Measurements from ENCODE around the gene TTC16.
"Not testable (repeated sequence)": the region's sequence is repeated elsewhere in the genome, so short reads cannot be mapped to it uniquely, and the experiment has no call there.

The TTC16 gene

DNA sequence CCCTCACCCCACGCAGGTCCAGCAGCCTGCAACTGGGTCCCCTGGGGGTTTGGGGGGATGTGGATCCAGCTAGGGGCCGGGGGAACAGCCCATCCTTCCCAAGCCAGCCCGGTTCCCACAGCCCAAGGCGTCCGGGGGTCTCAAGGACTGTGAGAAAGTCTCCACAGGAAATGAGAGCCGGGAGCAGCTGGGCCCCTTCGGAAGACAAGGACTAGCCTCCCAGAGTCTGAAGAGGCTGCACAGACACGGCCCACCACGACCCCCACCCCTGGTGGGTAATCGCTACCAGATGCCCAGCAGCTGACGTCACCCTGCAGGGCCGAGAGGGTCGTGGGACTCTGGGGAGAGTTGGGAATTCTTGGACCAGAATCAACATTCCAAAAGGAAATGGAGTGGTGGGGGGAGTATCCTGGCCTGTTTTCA lies 52.0 kb downstream of the TTC16 start:
- DNase-seq (ENCODE audit: low spot score) = peak; percentile 63

DNA sequence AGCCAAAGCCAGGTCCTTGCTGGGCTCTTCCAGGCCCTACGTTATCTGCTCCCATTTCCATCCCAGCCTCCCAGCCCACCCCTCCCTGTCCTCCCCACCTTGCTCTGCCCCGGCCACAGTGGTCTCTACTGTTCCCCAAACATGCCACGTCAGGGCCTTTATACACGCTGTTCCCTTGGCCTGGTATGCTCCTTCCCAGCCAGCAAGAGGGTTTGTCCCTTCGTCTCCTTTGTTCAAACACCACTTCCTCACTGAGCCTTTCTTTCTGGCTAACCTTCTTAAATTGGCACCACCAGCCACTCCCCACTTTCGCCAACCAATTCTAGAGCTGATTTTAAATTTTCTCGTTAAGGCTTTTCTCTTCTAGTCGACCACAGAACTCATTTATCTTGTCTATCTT lies 52.8 kb downstream of the TTC16 start:
- DNase-seq (ENCODE audit: low spot score) = no peak

DNA sequence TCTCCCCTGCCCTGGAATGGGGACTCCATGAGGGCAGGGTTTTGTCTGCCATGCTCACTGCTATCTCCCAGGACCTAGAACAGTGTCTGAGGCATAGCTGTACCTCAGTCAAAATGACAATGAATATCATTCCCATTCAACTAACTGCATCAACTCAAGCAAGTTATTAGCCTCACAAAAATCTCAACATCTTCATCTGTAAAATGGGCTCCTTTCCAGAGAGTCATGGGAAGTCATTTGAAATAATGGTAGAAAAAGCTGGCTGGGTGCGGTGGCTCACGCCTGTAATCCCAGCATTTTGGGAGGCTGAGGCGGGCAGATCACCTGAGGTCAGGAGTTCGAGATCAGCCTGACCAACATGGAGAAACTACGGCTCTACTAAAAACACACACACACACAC lies 53.2 kb downstream of the TTC16 start:
- no peak for DNase-seq (ENCODE audit: low spot score)

DNA sequence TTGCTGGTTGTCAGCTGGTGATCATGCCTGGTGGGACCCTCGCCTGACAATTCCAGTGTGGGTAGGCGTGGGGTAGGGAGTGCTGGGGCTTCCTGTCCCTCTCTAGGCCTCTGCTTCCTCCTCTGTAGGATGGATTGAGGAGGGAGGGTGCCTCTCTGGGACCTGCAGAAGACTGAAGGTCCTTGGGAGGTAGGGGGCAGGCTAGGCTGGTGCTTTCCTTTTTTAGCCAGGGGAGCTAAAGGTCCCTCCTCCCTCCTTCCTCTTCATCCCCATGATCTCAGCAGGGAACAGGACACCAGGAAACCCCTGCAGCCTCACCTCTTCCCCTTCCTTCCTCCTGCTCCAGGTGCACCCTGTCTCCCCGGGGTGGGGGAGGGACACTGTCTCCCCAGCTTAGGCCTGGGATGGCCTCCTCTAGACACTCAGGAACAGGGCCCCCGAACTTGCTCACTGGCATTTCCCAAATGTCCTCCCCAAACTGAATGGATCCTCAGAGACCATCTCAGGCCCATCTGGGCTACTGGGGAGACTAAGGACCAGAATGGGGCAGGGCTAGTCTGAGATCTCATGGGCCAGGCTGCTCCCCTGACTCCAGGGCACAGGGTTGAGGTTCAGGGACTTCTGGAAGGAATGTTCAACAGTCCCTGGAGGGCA lies 54.2 kb downstream of the TTC16 start:
- no peak for DNase-seq (ENCODE audit: low spot score)

DNA sequence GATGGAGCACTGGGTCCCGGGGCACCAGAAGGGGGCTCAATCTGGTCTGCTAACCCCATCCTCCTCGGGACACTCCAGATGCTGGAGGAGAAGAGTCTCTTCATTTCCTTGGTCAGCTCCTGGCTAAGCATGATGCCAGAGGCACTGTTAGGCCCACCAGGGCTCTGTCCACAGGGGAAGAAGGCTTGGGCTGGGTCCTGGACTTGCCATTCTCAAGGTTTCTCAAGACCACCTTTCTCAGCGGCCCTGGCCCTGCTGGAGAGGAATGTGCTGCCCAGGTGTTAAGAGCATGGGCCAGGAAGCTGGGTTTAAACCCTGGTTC lies 54.7 kb downstream of the TTC16 start:
- DNase-seq (ENCODE audit: low spot score) = no peak

DNA sequence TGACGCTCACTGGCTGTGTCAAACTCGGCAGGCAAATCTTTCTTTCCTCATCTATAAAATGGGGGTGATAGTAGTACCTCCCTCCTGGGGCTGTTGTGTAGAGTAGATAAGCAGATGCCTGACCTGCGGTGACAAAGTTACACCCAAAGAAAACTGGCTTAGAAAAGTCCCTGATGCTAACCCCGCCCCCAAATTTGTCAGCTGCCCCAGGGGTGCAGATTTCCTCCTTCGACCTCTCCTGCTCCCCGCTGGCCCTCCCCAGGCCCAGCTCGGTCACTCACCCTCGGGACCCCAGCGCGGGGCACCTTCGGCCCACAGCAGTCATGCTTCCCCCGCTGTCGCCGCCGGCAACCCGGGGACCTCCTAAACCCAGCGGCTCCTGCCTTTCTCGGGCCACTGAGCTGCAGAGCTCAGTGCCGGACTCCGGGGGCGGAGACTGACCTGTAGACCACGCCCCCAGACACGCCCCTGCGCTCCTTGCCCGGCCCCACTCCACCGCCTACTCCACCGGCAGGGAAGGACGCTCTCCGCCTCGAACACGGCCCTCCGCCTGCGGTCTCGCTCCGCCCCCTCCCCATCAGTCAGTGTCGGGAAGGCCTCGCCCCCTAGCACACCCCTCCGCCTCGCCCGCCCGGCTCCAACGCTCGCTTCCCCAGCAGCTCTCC lies 55.2 kb downstream of the TTC16 start:
- DNase-seq (ENCODE audit: low spot score) = peak; percentile 98

DNA sequence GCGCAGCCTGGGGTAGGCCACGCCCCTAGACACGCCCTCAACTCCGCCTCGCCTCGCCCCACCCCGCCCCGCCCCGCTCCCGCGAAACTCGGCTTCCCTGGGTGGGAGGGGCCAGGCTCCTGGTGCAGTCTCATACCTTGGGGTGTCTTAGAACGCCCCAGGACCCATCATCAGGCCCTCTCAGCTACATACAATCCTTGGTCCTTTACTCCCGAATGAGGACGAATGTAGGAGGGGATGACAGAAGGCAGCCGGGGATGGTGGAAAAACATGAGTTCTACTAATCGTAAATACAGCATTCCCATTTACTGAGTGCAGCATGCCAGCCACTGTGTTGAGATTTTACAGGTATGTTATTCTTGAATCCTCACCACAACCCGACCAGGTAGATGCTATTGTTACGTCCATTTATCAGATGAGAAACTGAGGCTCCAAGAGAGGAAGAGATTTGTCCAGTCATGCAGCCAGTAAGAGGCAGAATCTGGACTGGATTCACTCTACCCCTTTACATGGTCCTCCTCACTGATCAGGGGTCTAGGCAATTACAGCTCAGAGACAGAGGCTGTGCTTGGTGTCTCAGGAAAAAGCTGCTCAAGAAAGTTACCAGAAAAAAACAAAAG lies 55.8 kb downstream of the TTC16 start:
- DNase-seq (ENCODE audit: low spot score) = no peak

DNA sequence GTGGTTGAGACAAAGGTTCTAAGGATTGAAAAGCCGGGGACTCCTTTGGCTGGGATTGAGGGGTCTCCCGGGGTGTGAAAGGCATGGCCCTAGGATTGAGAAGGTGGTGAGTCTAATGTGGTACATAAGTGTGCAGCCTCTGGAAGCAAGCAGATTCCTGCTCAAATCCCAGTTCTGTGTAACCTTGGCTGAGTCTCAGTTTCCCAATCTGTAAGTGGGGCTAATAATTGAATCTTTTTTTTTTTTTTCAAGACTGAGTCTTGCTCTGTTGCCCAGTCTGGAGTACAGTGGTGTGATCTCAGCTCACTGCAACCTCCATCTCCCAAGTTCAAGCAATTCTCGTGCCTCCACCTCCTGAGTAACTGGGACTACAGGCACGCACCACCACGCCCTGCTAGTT lies 56.7 kb downstream of the TTC16 start:
- no peak for DNase-seq (ENCODE audit: low spot score)

DNA sequence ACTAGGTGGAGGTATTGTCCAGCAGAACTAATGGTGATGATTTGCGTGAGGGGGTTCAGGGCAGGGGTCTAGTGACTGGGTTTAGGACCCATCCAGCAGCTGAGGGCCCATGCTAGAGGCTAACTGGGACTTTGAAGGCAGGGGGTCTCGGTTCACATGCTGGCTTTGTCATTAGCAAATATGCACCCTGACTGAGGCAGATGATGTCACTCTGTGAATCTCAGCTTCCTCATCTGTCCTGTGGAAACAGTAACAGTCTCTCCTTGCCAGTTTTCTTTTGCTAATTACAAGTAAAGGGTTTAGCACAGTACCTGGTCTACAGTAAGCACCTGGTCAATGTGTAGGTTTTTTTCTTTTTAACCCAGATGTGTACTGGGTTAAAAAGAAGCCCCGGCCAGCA lies 57.4 kb downstream of the TTC16 start:
- DNase-seq (ENCODE audit: low spot score) = no peak

DNA sequence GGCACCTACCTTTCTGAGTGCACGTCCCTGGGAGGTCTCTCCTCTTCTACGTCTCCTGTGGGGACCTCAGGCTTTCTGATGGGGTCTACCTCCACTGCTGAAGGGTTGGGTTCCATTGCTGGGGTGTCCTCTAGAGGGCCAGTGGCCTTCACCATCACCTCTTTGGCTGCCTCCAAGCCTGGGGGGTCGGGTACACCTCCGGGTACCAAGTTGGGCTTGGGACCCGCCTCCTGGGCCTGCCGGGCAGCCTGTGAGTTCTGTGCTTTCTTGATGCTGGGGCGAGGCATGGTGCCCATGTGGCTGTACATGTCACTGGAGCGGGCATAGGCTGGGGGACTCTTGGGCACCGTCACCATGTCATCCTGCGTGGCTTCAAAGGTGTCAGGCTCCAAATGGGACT lies 58.1 kb downstream of the TTC16 start:
- no peak for DNase-seq (ENCODE audit: low spot score)

DNA sequence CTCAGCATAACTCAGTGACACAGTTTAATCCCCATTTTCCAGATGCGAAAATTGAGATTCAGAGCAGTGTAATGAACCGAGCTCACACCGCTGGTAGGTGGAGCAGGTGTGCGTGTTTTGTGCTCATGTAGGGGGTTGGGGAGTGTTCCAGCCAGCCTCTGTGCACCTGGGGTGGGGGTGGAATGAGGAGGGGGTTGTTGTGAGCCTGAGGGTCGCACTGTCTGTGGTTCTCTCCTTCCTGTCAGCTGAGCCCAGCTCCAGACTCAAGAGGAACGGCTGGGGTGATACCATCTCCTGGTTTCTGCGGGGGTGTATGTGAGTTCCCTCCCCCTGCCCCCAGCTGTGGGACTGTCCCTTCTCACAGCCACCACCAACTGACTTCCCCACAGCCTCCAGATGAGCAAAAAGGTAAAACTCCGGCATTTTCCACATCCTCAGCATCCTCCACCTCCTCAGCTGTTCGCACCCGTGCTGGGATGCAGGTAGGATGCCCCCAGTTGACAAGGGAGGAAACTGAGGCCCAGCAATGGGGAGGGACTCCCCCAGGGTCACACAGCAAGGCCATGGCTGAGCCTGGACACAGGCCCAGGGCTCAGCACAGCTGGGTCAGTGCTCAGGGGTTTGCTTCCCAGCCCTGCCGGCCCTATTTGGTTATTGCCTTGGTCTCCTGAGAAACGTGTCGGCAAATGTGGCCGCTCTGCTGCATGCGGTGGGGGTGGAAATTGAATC lies 60.5 kb downstream of the TTC16 start:
- DNase-seq (ENCODE audit: low spot score) = peak; percentile 75

DNA sequence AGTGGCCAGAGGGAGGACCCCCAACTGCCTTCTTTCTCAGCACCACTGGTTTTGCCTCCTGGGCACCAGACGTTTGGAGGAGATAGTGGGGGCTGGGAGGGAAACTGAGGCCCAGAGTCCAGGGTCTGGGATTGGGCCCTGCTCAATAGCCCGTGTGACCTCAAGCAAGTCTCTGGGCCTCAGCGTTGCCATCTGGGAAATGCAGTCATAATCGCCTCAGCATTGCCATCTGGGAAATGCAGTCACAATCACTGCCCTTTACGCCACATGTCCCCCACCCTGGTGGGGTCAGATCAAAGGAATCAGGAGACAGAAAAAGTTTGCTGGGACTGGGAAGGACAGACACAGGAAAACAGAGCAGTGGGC lies 61.0 kb downstream of the TTC16 start:
- DNase-seq (ENCODE audit: low spot score) = no peak

DNA sequence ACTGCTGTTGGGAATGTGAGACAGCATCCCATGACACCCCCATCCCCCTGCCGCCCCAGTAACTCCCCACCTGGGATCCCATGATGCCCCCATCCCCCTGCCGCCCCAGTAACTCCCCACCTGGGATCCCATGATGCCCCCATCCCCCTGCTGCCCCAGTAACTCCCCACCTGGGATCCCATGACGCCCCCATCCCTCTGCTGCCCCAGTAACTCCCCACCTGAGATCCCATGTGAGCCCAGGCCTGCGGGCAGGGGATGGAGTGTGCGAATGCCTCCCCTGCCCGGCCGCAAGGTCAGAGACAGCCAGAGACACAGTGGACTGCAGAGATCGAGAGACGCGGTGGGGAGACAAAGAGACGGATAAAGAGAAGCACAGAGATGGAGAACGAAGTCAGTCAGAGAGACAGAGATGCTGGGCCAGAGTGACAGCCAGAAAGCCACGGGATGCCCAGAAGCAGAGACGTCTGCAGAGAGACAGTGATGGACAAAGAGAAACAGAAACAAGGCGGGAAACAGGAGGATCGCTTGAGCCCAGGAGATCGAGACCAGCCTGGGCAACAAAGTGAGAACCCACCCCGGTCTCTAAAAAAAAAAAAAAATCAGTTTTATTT lies 61.6 kb downstream of the TTC16 start:
- DNase-seq (ENCODE audit: low spot score) = no peak

DNA sequence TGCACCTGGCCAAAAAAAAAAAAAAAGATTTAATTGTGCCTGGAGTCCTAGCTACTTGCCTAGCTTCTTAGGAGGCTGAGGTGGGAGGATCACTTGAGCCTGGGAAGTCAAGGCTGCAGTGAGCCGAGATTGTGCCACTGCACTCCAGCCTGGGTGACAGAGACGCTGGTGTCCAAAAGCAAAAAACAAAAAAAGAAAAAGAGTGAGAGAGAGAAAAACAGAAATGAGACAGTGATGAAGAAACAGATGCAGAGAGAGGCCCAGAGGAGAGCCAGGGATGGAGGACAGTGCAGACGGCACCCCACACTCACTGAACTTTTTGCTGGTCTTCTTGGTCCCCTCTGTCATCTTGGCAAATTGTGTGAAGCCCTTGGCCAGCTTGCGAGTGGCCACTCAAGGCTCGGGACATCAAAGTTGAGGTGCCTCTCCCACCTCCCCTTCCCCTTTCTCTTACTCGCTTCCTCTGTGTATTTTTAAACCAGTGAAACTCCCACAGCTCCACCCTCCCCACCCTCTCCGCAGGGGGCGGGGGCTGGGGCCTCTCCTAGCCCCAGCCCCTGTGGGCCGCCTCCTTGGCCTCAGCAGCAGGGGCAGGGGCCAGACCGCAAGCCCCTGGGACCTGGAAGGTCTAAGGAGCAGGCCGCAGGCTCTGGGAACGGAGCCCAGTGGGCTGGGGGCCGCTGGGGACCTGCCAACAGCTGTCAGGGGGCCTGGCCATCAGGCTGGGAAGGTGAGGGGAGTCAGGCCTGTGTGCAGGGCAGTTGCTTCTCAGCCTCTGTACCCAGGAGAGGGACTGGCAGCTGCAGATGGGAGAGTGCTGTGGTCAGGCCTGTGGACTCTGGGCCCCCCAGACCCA lies 62.6 kb downstream of the TTC16 start, which contains the start of gene SH2D3C:
Gene SH2D3C (minus strand): TSS at position 387 of the 856 bp plus-strand sequence. CDS start 39 bp downstream, at position 348.
- no peak for DNase-seq (ENCODE audit: low spot score)

DNA sequence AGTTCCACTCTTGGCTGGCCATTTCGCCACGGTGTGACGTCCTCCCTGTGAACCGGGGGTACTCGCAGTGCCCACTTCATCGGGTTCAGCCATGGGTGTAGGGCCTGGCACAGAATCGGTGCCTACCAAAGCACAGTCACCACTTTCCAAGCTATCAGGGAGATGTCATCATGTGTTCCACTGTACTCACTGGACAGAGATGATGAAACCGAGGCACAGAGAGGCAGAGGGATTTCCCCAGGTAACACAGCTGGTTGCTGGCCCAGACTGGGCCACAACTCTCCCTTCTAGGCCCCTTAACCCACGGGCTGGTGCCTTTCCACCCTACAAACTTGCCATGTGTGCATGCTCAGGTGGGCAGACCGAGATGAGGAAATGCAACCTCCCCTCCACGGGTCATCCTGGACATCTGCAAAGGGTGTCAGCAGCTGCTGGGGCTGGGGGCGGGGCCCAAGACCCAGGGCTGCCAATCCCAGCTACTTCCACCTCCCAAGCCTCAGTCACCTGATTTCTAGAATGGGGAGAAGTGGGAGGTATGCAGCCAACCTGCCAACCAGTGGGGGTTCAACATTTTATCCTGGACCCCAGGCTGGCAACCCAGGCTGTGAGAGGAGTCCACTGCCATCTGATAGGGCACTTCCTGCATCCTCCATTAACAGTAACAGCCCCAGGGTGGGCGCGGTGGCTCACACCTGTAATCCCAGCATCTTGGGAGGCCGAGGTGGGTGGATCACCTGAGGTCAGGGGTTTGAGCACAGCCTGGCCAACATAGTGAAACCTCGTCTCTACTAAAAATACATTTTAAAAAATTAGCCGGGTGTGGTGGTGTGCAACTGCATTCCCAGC lies 63.5 kb downstream of the TTC16 start:
- DNase-seq (ENCODE audit: low spot score) = no peak

DNA sequence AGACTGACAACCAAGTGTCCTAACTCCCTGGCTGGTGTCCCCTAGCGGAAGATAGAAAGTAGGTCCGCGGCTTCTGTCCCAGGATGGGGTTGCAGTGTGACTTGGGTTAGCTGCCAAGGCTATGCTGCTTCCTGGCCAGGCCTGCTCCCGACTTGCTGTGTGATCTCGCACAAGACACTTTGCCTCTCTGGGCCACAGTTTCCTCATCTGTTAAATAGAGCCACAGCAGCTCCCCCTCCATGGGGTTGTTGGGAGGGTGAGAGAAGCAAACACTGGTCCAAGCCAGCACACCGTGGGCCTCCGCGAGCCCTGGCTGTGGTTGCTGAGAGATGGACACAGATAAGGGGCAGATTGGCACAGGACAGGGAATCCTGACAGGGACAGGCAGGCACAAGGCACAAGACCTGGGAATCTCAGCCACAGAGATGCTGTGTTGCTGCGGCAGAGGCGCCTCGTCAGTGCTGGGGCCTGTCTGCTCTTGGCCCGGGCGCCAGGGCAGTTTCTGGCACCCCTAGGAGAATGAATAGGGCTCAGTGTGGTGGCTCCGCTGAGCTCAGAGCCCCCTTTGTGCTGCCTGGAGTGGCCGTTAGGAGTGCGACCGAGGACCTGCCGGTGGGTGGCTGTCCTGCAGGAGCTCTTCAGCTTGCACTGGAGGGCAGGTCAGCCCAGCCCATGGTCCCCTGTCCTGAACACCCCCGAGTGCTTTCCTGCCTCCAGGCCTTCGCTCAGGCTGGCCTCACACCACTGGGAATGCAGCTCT lies 64.4 kb downstream of the TTC16 start:
- DNase-seq (ENCODE audit: low spot score) = no peak

DNA sequence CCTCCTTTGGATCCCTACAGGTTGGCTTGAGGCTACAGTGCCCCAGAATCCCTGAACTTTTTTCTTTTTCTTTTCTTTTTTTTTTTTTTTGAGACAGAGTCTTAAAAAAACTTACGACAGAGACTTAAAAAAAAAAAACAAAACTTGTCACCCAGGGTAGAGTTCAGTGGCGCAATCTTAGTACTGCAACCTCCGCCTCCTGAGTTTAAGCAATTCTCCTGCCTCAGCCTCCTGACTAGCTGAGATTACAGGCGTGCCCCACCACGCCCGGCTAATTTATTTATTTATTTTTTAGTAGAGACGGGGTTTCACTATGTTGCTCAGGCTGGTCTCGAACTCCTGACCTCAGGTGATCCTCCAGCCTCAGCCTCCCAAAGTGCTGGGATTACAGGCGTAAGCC lies 65.0 kb downstream of the TTC16 start:
- not testable (repeated sequence) for DNase-seq (ENCODE audit: low spot score)

All from SK-N-DZ (cell line).